GM13977 (cell line): ENCODE data around the gene C4orf17.

Experiments used
- DNase-seq: peaks from one replicate; pipeline ENCODE4 v3.0.0; 2012; ENCODE audit warnings: low spot score
- in situ Hi-C: fragments of 300-500 bp; cut with MboI; formaldehyde crosslinking; loops from one replicate; pipeline ENCODE4 v1.12.0; 2022; ENCODE audit warnings: low sequenced_read_pairs, low pct_unique_long_range_greater_than_20kb, mixed read lengths, inconsistent platforms; ENCODE audit not compliant: unreplicated experiment
- TF ChIP-seq, protein P1 (sequence below): IDR thresholded peaks from 2 replicates; pipeline ENCODE4 v1.5.1; 2012; ENCODE audit warnings: mild to moderate bottlenecking, control low read depth; ENCODE audit not compliant: insufficient read depth; ENCODE audit errors: extremely low read depth, missing control alignments

The C4orf17 gene

DNA sequence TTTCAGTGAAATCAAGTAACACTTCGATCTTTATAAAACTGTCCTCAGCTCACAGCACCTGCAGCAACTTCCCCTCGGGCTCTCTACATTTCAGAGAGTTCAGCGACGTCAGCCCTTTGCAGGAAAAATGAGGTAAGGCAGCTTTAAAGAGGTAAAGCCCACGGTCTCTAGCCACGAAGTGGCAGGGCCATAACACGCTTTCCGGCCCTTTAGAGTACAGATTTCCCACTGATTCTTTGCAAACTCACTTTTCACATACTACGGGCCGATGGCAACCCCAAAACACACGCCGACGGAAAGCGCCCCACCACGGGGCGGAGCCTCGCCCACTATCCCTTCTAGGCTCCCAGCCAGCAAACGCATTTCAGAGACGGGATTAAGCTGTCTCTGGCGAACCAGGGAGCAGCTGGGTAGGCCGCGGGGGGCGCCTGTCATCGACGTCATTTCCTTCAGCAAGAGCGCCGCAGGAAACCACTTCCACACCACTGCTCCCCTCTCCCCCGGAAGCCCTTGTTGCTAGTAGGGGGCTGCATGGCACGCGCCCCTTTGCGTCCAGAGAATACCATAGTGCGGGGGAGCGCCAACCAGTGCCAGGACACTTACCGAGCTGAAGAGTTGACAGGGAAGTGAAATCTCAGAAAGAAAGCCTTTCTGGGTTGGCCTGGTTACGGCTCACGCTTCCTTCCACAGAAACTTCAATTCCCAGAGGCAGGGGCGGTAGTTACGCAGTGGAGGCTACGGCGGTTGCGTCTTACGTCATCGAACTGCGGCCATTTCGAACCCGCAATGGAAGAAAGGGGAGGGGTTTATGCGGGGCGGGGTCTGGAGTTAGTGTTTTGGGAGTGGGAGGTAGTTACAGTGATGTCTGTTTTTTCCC lies 52.7 kb downstream of the C4orf17 start, which contains the start of gene TRMT10A:
TRMT10A (minus strand) TSS at position 730 of the 877 bp plus-strand sequence. CDS start 4,701 bp downstream, outside the sequence.
- peak; percentile 85 for DNase-seq
- TF ChIP-seq, protein P1, sequence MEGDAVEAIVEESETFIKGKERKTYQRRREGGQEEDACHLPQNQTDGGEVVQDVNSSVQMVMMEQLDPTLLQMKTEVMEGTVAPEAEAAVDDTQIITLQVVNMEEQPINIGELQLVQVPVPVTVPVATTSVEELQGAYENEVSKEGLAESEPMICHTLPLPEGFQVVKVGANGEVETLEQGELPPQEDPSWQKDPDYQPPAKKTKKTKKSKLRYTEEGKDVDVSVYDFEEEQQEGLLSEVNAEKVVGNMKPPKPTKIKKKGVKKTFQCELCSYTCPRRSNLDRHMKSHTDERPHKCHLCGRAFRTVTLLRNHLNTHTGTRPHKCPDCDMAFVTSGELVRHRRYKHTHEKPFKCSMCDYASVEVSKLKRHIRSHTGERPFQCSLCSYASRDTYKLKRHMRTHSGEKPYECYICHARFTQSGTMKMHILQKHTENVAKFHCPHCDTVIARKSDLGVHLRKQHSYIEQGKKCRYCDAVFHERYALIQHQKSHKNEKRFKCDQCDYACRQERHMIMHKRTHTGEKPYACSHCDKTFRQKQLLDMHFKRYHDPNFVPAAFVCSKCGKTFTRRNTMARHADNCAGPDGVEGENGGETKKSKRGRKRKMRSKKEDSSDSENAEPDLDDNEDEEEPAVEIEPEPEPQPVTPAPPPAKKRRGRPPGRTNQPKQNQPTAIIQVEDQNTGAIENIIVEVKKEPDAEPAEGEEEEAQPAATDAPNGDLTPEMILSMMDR, result no peak
- in situ Hi-C loops, result loop anchor here (5.0 kb wide), 1 partner anchor 249 kb away; no protein-coding TSS in a partner anchor

DNA sequence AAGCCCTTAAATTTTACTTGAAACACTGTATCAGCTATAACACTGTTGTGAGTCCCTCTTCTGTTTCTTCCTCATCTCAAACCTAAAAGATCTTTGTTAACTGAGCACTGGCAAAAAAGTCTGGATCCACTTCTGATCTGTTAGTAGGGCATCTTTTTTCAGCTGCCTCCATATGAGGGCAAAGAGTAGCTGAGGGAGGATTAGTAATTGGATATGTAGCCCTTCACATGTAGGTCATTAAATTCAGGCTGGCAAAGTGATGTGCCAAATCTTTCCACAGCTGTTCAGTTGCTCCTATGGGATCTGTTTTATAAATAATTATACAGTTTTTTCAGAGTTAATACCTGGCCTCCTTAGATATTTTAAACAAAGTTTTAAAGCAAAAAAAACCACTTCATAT lies 54.1 kb downstream of the C4orf17 start:
- no peak for DNase-seq
- in situ Hi-C loops, result loop anchor here (5.0 kb wide), 1 partner anchor 247 kb away; no protein-coding TSS in a partner anchor
- TF ChIP-seq, protein P1, result no peak

DNA sequence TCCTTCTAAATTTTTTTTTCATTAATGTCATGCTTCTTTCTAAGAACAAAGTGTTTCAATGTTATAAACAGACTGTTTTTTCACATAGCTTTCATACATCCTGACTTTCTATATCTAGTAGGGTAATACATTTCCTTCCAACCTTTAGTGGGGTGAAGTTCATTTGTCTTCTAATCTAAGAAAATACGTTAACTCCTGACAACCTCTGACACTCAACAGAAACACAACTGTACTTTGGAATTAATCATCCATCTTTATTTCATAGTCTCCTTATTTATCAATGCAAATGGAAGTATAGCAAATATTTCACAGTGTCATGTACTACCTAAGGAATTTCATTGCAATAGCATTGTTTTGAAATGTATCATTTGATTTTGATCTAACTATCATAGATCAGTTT lies 61.1 kb downstream of the C4orf17 start:
- no peak for DNase-seq
- TF ChIP-seq, protein P1, result no peak
- in situ Hi-C loops, result no loop called here

DNA sequence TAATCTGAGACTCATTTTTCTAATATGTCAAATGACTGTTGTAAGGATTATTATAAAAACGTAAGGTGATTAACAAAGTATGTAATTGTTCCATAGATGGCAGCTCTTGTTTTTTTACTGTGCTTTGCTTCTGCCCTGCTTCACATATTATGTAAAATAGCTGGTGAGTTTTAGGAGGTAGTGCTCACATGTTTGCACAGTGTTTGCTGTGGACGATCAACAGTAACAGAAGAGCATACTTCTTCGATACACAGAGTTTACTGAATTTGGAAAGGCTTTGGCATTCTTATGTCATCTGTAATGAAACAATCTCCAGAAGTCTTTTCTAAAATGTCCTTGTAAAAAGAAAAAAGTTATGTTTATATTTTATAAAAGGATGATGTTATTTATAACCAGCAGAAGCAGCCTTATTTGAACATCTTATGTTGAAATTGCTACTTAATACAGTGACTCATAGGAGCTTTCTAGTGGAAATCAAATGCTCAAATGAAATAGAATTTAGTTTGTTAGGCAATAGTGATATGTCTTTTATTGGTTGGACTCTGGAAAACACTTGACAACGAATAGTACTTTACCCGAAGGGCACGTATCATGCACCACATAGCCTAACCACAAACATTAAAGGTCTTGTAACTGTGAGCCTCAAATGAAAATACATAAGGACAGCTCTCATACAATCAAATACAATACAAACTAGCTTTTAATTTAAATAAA lies 61.9 kb downstream of the C4orf17 start:
- no peak for DNase-seq
- TF ChIP-seq, protein P1, result no peak
- in situ Hi-C loops, result no loop called here

DNA sequence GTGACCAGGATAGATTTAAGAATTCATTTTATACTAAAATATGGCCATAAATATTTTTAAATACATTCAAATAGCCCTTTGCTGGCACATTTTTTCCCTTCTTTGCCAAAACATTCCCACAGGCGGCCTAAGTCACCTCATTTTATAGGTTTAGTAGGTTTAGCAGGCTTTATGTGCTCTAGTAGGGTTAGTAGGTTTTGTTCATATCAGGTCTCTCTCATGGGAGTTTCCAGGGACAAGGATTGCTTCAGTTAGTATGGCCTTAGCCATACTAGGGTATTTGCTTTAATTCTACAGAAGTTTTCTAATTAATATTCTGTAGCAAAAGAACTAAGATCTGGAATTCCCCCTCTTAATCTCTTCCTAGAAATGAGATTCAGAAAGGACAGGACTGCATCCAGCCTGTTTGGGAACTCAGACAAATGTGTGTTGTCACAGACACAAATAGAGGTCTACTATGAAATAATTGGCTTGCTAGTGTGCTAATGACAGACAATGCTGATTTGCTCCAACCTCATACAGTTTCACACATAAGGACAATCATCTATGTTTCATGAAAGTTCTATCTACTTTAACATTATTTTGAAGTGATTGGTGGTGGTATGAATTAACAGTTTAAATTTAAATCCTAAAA lies 63.0 kb downstream of the C4orf17 start:
- DNase-seq, result no peak
- TF ChIP-seq, protein P1, result no peak
- in situ Hi-C loops, result no loop called here
